HepG2 (cell line): Measurements from ENCODE around the gene PARM1. TPM values are rescaled to one million over a fixed set of nuclear protein-coding genes. Genes with fewer than 3 reads are reported as not detected.

ENCODE experiments used
- ATAC-seq: fragments of 200-7000 bp; cut with Tn5 transposase; 3 replicates; pipeline ENCODE4 v1.9.1; 2020; ENCODE audit warnings: mild to moderate bottlenecking, moderate library complexity
- BruUV-seq: library from RNA; stranded (reverse); fragments of 400-500 nt; replicated peaks from 2 replicates; lab custom pipeline; 2021; lab: Mats Ljungman, UMichigan
- CTCF ChIA-PET: fragments of 300-600 bp; formaldehyde crosslinking; extraction: SDS; loops from one replicate; lab custom pipeline; 2021; ENCODE audit warnings: low total read pairs, inconsistent platforms, low intra/inter-chr PET ratio; lab: Yijun Ruan, JAX
- POLR2A ChIA-PET: fragments of 350-600 bp; sonication (Branson Sonifier 250); formaldehyde crosslinking; loops from one replicate; lab custom pipeline; 2020; ENCODE audit warnings: antibody characterized with exemption, inconsistent platforms; lab: Yijun Ruan, JAX
- DNase-seq: peaks from one replicate; pipeline ENCODE4 v3.0.0-alpha.2; 2015; ENCODE audit warnings: low spot score
- FAIRE-seq: peaks from 3 replicates; lab custom pipeline; 2011; peaks lifted over from hg19 to GRCh38; lab: Jason Lieb, UNC
- H2AFZ ChIP-seq: one replicate; pipeline ENCODE4 v1.6.1; 2011; ENCODE audit warnings: low read length, inconsistent platforms
- H3K27ac ChIP-seq: fragments of 300-600 bp; 3 replicates; pipeline ENCODE4 v1.8.0; 2011; ENCODE audit warnings: mixed run types, mild to moderate bottlenecking, mixed read lengths, low read length, inconsistent platforms; ENCODE audit not compliant: insufficient read depth; ENCODE audit errors: extremely low read length
- H3K27me3 ChIP-seq, 2 experiments: fragments of 200-600 bp in 1 of 2; 2 replicates in 1 of 2; 3 replicates in 1 of 2; pipeline versions ENCODE4 v1.6.0 to v1.8.0; 2011; ENCODE audit warnings: low read length in 2 of 2, mild to moderate bottlenecking in 2 of 2, moderate library complexity in 2 of 2, inconsistent platforms in 1 of 2; ENCODE audit not compliant: insufficient read depth in 2 of 2, control insufficient read depth in 1 of 2
- H3K36me3 ChIP-seq, 2 experiments: fragments of 200-600 bp in 1 of 2; replicated peaks in 1 of 2; 2 replicates in 1 of 2; 3 replicates in 1 of 2; pipeline versions ENCODE4 v1.5.1 to v1.8.0; 2011; ENCODE audit warnings: low read length in 2 of 2, inconsistent platforms in 1 of 2; ENCODE audit not compliant: insufficient read depth in 2 of 2, control insufficient read depth in 1 of 2
- H3K4me1 ChIP-seq: 2 replicates; pipeline ENCODE4 v1.5.1; 2012; ENCODE audit warnings: low read length, inconsistent platforms; ENCODE audit not compliant: insufficient read depth
- H3K4me2 ChIP-seq: 2 replicates; pipeline ENCODE4 v1.6.0; 2011; ENCODE audit warnings: low read depth, low read length, inconsistent platforms
- H3K4me3 ChIP-seq, 3 experiments: fragments of 200-600 bp in 1 of 3; sonication (generic), shearing (Covaris generic) in 1 of 3; replicated peaks in 1 of 3; 2 replicates each; pipeline ENCODE4 v1.5.1; 2011 to 2016; ENCODE audit warnings: low read length in 3 of 3, inconsistent platforms in 2 of 3, low read depth in 2 of 3, mild to moderate bottlenecking in 2 of 3, control low read depth in 1 of 3, mixed read lengths in 1 of 3; ENCODE audit not compliant: insufficient read depth in 1 of 3
- H3K79me2 ChIP-seq: one replicate; pipeline ENCODE4 v1.6.1; 2011; ENCODE audit warnings: low read length, inconsistent platforms; ENCODE audit not compliant: insufficient read depth
- H3K9ac ChIP-seq: 2 replicates; pipeline ENCODE4 v1.6.0; 2011; ENCODE audit warnings: mild to moderate bottlenecking, low read depth, low read length, inconsistent platforms; ENCODE audit not compliant: insufficient read depth
- H3K9me3 ChIP-seq: 2 replicates; pipeline ENCODE4 v1.5.1; 2012; ENCODE audit warnings: mild to moderate bottlenecking, low read length
- H4K20me1 ChIP-seq: 2 replicates; pipeline ENCODE4 v1.6.0; 2011; ENCODE audit warnings: inconsistent platforms, mild to moderate bottlenecking, low read length, moderate library complexity; ENCODE audit not compliant: insufficient read depth
- BRCA1 ChIP-seq: sonication (generic); formaldehyde crosslinking; IDR thresholded peaks from 2 replicates; pipeline ENCODE4 v1.4.0; 2020; ENCODE audit warnings: missing genetic modification reagents
- CREM ChIP-seq, 2 experiments: sonication (generic) in 1 of 2; formaldehyde crosslinking in 1 of 2; IDR thresholded peaks; 2 replicates each; pipeline versions ENCODE4 v1.4.0 to v1.6.1; 2016 to 2020; ENCODE audit warnings: antibody characterized with exemption in 1 of 2, mild to moderate bottlenecking in 1 of 2, missing genetic modification reagents in 1 of 2
- FOXJ3 ChIP-seq: sonication (generic); formaldehyde crosslinking; IDR thresholded peaks from 2 replicates; pipeline ENCODE4 v1.4.0; 2020; ENCODE audit warnings: missing genetic modification reagents, mild to moderate bottlenecking, borderline replicate concordance
- KLF12 ChIP-seq: sonication (generic); formaldehyde crosslinking; IDR thresholded peaks from 2 replicates; pipeline ENCODE4 v1.4.0; 2020; ENCODE audit warnings: missing genetic modification reagents, borderline replicate concordance
- NFE2L1 ChIP-seq: sonication (generic); formaldehyde crosslinking; IDR thresholded peaks from 2 replicates; pipeline ENCODE4 v1.4.0; 2020; ENCODE audit warnings: missing genetic modification reagents, mild to moderate bottlenecking, borderline replicate concordance
- REXO4 ChIP-seq: sonication (generic); formaldehyde crosslinking; IDR thresholded peaks from 2 replicates; pipeline ENCODE4 v1.8.0; 2022; ENCODE audit warnings: missing genetic modification reagents, mild to moderate bottlenecking, borderline replicate concordance
- SP5 ChIP-seq: IDR thresholded peaks from 2 replicates; pipeline ENCODE4 v1.6.1; 2016; ENCODE audit warnings: low read depth, borderline replicate concordance
- SRSF1 ChIP-seq: fragments of 200-400 bp; formaldehyde crosslinking; optimal IDR thresholded peaks from 2 replicates; pipeline ENCODE3; 2017; ENCODE audit warnings: mild to moderate bottlenecking, low read depth, low read length, moderate library complexity
- ZBTB38 ChIP-seq: sonication (generic); formaldehyde crosslinking; IDR thresholded peaks from 2 replicates; pipeline ENCODE4 v1.5.1; 2020; ENCODE audit warnings: mild to moderate bottlenecking, missing genetic modification reagents
- ZFP90 ChIP-seq: sonication (generic); formaldehyde crosslinking; IDR thresholded peaks from 2 replicates; pipeline ENCODE4 v1.8.0; 2022; ENCODE audit warnings: missing genetic modification reagents, mild to moderate bottlenecking, inconsistent platforms, borderline replicate concordance
- ZNF644 ChIP-seq: IDR thresholded peaks from 2 replicates; pipeline ENCODE4 v1.6.1; 2016; ENCODE audit warnings: low read depth
- ZNF713 ChIP-seq: sonication (generic); formaldehyde crosslinking; IDR thresholded peaks from 2 replicates; pipeline ENCODE4 v1.4.0; 2020; ENCODE audit warnings: mild to moderate bottlenecking, missing genetic modification reagents
- WGBS: methylation state at CpG from one replicate; pipeline ENCODE4 v1.1.6; 2017; ENCODE audit warnings: low lambda C conversion rate; 5-methylcytosine and 5-hydroxymethylcytosine counted together
- in situ Hi-C: cut with HindIII; loops from 2 replicates; pipeline ENCODE4 v1.10.0; 2017; ENCODE audit warnings: low pct_unique_long_range_greater_than_20kb; ENCODE audit not compliant: extremely low pct_ligation_motif_present
- intact Hi-C: fragments of 100-400 bp; cut with micrococcal nuclease; formaldehyde crosslinking; loops from one replicate; pipeline ENCODE4 v1.10.0; 2022; ENCODE audit not compliant: unreplicated experiment
- polyA plus RNA-seq, 8 experiments: library from polyadenylated mRNA; depleted of rRNA in 3 of 8; stranded (reverse) in 7 of 8; unstranded in 1 of 8; fragments of >200 nt; fragmentation: Illumina TruSeq in 4 of 8; extraction: Trizol in 4 of 8; gene quantifications; 2 replicates each; pipeline versions ENCODE4 v1.2.1 to v1.2.3, GENCODE V29; 2011 to 2016; ENCODE audit warnings: low read depth in 4 of 8, missing spikeins in 1 of 8, mixed read lengths in 1 of 8; ENCODE audit not compliant: insufficient read depth in 1 of 8
- total RNA-seq, 5 experiments: library from RNA; depleted of rRNA; stranded (reverse); fragments of >200 nt; fragmentation: Illumina TruSeq; extraction: Trizol; gene quantifications; 2 replicates each; pipeline ENCODE4 v1.2.3, GENCODE V29; 2016; ENCODE audit warnings: low read depth in 1 of 5
- TF ChIP-seq, protein P1 (sequence below): sonication (generic); formaldehyde crosslinking; IDR thresholded peaks from 2 replicates; pipeline ENCODE4 v1.8.0; 2022; ENCODE audit warnings: mild to moderate bottlenecking, missing genetic modification reagents; ENCODE audit not compliant: insufficient replicate concordance
- TF ChIP-seq, protein P2 (sequence below): sonication (generic); formaldehyde crosslinking; IDR thresholded peaks from 2 replicates; pipeline ENCODE4 v1.4.0; 2020; ENCODE audit warnings: missing genetic modification reagents
- TF ChIP-seq, protein P3 (sequence below): sonication (generic); formaldehyde crosslinking; IDR thresholded peaks from 2 replicates; pipeline ENCODE4 v1.5.1; 2020; ENCODE audit warnings: mild to moderate bottlenecking, missing genetic modification reagents, borderline replicate concordance

Gene PARM1
- total and polyA plus RNA-seq, 2 of the 13 experiments (the other 11 are each of a cell fraction or from before 2014, with no cell fraction given), result not detected

- TF ChIP-seq, protein P1, sequence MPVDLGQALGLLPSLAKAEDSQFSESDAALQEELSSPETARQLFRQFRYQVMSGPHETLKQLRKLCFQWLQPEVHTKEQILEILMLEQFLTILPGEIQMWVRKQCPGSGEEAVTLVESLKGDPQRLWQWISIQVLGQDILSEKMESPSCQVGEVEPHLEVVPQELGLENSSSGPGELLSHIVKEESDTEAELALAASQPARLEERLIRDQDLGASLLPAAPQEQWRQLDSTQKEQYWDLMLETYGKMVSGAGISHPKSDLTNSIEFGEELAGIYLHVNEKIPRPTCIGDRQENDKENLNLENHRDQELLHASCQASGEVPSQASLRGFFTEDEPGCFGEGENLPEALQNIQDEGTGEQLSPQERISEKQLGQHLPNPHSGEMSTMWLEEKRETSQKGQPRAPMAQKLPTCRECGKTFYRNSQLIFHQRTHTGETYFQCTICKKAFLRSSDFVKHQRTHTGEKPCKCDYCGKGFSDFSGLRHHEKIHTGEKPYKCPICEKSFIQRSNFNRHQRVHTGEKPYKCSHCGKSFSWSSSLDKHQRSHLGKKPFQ (CRISPR knock-in tag), result no peak
- TF ChIP-seq ZNF644 (CRISPR knock-in tag), result no peak
- no peak for TF ChIP-seq SP5 (CRISPR knock-in tag)
- no peak for TF ChIP-seq ZNF713
- no peak for TF ChIP-seq ZFP90 (CRISPR knock-in tag)
- no peak for TF ChIP-seq BRCA1 (CRISPR knock-in tag)
- no peak for TF ChIP-seq SRSF1
Observed at GRCh38 chr4:75004755-75005668, 72.1 kb downstream of the PARM1 start (continued).

- H3K4me3 ChIP-seq, result no peak overlapping the region
- H3K9ac ChIP-seq, result no peak overlapping the region
- no peak for ATAC-seq
- no peak overlapping the region for H2AFZ ChIP-seq
- no peaks in the 10 kb centered on the region for H4K20me1 ChIP-seq
- H3K27me3 ChIP-seq, result peaks cover 0 to 1% of the 10 kb centered on the region in 2 experiments; a peak in 1 of 5 replicates
- POLR2A ChIA-PET, result no interaction called here
- FAIRE-seq, result no peak
- H3K27ac ChIP-seq, result no peak overlapping the region
- H3K79me2 ChIP-seq, result no peaks in the 10 kb centered on the region
- in situ Hi-C loops (no loop called here), intact Hi-C loops (no loop called here)
- no peaks in the 10 kb centered on the region for H3K4me1 ChIP-seq
- H3K9me3 ChIP-seq, result no peaks in the 10 kb centered on the region
- CTCF ChIA-PET, result no interaction called here
- 30% methylated on average over 1 of the region's 1 CpG for WGBS
- H3K4me2 ChIP-seq, result no peak overlapping the region
- no peaks in the 10 kb centered on the region for H3K36me3 ChIP-seq
- DNase-seq, result no peak
- BruUV-seq, result no TSS peak
- no peak for TF ChIP-seq ZBTB38 (CRISPR knock-in tag)
- TF ChIP-seq, protein P2, sequence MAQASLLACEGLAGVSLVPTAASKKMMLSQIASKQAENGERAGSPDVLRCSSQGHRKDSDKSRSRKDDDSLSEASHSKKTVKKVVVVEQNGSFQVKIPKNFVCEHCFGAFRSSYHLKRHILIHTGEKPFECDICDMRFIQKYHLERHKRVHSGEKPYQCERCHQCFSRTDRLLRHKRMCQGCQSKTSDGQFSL (CRISPR knock-in tag), result no peak
- no peak for TF ChIP-seq REXO4 (CRISPR knock-in tag)
- TF ChIP-seq NFE2L1 (CRISPR knock-in tag), result no peak
- TF ChIP-seq CREM (IDR thresholded peaks at IDR 0.05), result no peak
- no peak for TF ChIP-seq CREM (CRISPR knock-in tag; IDR thresholded peaks at IDR 0.05)
- no peak for TF ChIP-seq KLF12 (CRISPR knock-in tag)
- TF ChIP-seq FOXJ3, result no peak
- TF ChIP-seq, protein P3, sequence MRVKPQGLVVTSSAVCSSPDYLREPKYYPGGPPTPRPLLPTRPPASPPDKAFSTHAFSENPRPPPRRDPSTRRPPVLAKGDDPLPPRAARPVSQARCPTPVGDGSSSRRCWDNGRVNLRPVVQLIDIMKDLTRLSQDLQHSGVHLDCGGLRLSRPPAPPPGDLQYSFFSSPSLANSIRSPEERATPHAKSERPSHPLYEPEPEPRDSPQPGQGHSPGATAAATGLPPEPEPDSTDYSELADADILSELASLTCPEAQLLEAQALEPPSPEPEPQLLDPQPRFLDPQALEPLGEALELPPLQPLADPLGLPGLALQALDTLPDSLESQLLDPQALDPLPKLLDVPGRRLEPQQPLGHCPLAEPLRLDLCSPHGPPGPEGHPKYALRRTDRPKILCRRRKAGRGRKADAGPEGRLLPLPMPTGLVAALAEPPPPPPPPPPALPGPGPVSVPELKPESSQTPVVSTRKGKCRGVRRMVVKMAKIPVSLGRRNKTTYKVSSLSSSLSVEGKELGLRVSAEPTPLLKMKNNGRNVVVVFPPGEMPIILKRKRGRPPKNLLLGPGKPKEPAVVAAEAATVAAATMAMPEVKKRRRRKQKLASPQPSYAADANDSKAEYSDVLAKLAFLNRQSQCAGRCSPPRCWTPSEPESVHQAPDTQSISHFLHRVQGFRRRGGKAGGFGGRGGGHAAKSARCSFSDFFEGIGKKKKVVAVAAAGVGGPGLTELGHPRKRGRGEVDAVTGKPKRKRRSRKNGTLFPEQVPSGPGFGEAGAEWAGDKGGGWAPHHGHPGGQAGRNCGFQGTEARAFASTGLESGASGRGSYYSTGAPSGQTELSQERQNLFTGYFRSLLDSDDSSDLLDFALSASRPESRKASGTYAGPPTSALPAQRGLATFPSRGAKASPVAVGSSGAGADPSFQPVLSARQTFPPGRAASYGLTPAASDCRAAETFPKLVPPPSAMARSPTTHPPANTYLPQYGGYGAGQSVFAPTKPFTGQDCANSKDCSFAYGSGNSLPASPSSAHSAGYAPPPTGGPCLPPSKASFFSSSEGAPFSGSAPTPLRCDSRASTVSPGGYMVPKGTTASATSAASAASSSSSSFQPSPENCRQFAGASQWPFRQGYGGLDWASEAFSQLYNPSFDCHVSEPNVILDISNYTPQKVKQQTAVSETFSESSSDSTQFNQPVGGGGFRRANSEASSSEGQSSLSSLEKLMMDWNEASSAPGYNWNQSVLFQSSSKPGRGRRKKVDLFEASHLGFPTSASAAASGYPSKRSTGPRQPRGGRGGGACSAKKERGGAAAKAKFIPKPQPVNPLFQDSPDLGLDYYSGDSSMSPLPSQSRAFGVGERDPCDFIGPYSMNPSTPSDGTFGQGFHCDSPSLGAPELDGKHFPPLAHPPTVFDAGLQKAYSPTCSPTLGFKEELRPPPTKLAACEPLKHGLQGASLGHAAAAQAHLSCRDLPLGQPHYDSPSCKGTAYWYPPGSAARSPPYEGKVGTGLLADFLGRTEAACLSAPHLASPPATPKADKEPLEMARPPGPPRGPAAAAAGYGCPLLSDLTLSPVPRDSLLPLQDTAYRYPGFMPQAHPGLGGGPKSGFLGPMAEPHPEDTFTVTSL (CRISPR knock-in tag), result no peak
Observed at GRCh38 chr4:75005727-75006126, 72.8 kb downstream of the PARM1 start.
